HL-60/S4 (cell line): Measurements from ENCODE around the gene GPHA2.

ENCODE experiments used
- in situ Hi-C: fragments of 300-500 bp; cut with MboI; formaldehyde crosslinking; loops from 2 replicates; pipeline ENCODE4 v1.14.3; 2022; ENCODE audit warnings: low sequenced_read_pairs

The GPHA2 gene

GRCh38 chr11:64931290-64931689 is 4.4 kb downstream of the GPHA2 start:
- in situ Hi-C loops = no loop called here

- in situ Hi-C loops = no loop called here
Measured at GRCh38 chr11:64930340-64930739, 5.4 kb downstream of the GPHA2 start.

- in situ Hi-C loops = no loop called here
Measured at GRCh38 chr11:64929625-64930024, 6.1 kb downstream of the GPHA2 start.

DNA sequence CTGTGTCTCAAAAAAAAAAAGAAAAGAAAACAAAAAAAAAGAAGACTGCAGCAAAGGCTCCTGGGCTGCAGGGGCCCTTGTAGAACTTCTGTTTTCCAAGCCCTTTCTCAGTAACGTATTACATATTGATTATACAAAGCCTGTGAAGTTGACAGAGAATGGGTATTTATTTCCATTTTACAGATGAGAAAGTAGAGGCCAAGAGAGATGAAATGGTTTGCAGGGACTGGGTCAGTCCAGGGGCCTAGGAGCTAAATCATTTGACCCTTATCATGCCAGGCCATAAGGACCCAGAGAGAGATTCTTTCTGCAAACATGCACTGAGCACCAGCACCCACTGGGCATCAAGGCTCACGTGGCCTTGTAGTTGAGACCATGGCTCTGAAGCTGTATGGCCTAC is 6.7 kb downstream of the GPHA2 start:
- in situ Hi-C loops = no loop called here

GRCh38 chr11:64926689-64927088 is 9.0 kb downstream of the GPHA2 start:
- in situ Hi-C loops = no loop called here

DNA sequence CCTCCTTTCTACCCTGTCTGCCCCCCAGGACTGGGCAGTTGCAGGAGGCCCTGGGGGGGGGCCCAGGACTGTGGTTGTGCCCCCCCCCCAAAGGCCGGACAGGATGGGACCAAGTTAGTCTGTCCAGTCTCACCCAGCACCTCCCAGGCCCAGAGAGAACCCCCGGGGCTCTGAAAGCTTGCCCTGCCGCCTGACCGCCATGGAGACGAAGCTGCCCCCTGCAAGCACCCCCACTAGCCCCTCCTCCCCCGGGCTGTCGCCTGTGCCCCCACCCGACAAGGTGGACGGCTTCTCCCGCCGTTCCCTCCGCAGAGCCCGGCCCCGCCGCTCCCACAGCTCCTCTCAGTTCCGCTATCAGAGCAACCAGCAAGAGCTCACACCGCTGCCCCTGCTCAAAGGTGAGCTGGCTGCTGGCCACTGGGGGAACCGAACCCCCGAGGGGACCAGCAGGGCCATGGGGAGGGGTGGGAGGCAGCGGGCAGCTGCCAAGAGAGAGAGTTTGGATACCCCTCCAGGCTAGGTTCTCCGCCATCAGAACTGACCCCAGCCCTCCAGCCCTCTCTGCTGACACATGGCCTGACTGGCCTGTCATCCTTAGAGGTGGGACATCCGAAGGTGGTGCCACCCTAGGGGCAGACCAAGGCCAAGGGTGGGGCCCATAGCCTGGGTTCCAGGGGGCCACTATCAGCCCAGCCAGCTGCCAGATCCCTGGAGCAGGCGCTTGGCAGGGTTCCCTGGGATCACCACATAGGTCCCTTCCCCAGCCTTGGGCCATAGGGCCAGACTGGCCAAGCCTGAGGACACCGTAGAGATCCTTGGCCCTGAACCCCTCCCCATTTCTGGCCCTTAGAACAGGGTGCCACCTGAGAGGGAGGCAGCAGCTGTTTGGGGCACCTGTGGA is 9.9 kb downstream of the GPHA2 start:
- in situ Hi-C loops = no loop called here

- in situ Hi-C loops = no loop called here
Measured at GRCh38 chr11:64924910-64925284, 10.8 kb downstream of the GPHA2 start.

DNA sequence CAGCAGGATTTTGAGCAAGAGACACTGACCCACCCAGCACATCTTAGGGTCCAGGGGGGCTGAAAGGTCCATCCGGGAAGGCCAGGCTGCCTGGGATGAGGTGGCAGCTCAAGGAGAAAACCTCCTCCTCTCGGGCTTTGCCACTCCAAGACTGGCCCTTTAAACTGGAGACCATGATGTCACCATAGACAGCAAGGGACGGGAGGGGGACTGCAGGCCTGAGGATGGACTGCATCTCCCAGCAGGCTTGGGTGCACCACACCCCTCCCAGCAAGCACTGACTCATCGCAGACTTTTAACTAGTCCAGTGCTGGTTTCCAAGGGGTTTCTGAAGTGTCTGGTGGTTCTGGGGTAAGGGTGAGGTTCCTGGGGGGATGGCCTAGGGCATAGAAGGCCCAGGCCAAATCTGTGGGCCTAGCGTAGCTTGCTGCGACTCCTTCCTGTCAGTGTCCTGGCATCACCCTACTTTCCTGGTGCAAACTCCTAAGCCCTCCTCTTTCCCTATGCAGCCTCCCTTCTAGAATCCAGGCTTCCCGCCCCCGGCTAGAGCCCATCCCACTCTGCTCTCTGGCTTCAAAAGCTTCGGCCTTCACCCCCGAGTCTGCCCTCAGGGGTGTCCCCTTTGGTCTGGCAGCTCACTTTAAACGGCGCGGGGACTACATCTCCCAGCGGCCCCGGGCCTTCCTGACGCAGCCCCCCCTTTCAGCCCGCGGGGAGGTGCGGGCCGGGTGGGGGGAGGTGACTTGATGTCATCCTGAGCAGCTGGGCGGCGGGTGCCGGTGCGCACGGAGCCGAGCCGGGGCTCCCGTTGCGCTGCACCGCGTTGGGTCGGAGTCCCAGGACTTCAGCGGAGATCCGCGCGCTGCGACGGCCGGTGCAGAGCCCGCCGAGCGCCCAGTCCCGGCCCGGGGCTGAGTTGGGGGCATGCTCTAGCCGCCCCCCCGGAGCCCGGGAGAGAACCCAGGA is 11.5 kb downstream of the GPHA2 start, which contains the start of gene PPP2R5B:
Gene PPP2R5B, plus strand, starts transcription at position 746 of the 966 bp plus-strand sequence. CDS start 1,046 bp downstream, outside the sequence.
- in situ Hi-C loops = no loop called here

- in situ Hi-C loops = no loop called here
Measured at GRCh38 chr11:64923151-64923661, 12.5 kb downstream of the GPHA2 start.

DNA sequence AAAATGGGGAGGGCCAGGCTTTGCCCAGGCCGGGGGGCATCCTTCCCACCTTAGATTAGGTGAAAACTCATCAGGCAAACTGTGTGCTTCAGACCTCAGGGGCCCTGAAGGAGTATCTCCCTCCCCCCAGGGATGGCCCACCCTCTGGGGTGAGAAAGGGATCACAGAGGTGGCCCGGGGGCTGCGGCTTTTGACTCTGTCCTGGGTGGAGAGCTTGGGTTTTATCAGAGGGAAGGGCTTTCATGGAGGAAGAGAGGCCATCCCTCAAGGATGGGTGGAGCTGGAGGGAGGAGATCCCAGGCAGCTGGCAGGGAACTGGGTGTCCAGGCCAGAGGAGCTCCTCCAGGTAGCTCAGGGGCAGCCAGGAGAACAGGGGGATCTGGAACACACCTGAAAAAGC is 14.3 kb downstream of the GPHA2 start:
- in situ Hi-C loops = no loop called here

DNA sequence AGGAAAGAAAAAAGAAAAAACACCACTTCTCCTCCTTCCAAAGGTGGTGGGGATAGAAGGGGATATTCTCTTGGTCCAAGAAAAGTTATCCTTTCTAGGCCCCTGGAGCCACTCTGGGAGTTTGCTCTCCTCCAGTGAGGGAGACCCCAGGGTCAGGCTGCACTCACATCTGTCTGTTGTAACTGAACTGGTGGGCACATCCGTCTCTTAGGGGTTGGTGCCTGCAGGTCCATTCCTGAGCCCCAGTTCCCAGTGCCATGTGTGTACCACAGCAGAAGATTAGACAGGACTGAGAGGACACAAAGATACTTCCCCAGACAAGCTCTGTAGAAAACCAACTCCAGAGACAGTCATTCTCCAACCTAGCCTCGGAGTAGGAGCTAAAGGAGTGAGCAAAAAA is 15.6 kb downstream of the GPHA2 start:
- in situ Hi-C loops = no loop called here

DNA sequence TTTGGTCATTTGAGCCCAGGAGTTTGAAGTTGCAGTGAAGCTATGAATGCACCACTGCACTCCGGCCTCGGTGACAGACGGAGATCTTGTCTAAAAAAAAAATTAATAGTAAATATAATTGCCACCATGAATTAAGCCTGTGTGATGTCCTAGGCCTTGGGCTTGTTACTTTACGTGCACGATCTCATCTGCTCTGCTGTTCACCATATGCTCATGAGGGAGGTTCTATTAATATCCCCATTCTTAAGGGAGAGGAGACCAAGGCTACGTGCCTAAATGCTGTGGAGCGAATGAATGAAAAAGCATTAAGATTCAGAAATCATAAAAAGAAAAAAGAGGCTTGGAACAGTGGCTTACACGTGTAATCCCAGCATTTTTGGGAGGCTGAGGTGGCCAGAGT is 16.1 kb downstream of the GPHA2 start:
- in situ Hi-C loops = no loop called here

DNA sequence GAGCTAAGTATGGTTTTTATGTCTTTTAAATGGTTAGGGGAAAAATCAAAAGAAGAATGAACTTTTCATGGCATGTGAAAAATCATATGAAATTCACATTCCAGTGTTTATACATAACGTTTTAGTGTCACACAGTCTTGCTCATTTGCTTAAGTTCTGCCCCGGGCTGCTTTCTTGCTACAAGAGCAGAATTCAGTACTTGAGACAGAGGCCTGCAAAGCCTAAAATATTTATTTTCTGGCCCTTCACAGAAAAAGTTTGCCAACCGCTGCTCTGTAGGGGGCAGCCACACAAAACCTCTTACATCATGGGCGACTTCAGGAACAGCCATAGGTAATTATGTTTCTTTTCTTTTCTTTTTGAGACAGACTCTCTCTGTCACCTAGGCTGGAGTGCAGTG is 17.7 kb downstream of the GPHA2 start:
- in situ Hi-C loops = no loop called here

GRCh38 chr11:64917663-64917995 is 18.1 kb downstream of the GPHA2 start:
- in situ Hi-C loops = no loop called here

GRCh38 chr11:64916775-64917662 is 18.7 kb downstream of the GPHA2 start, which contains the start of gene ATG2A:
Gene ATG2A, minus strand, starts transcription at chr11:64917209. Its CDS starts 74 bp downstream, at chr11:64917135.
- in situ Hi-C loops = no loop called here

DNA sequence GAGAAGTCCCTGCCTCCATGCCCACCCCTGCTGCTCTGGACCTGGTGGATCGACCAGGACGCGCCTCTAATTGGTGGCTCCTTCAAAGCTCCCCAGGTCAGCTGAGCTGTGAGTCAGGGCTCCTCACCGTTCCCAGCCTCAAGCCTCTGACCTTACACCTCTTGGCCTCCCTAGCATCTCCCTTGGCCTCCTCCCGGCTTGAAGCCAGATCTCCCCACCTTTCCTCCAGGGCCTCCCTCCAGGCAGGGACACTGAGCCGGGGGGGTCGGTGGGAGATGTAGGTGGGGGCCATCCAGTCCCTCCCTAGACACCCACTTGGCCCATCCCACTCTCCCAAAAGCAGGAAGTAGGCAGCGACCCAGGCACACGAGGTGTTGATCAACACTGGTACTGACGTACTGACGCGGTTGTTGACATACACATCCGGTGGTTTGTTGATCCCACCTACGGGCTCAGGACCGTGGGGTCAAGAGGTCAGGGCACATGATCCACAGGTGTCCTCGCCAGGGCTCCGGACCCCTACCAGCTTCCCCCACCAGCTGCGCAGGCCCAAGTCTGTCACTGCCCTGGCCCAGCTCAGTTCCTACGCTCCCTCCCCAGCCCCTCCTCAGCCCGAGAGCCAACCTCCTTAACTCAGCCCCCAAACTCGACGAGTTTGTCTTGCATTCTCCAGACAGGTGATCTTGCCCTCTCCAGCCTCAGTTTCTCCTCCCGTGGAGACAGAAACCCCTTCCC is 19.5 kb downstream of the GPHA2 start:
- in situ Hi-C loops = no loop called here

DNA sequence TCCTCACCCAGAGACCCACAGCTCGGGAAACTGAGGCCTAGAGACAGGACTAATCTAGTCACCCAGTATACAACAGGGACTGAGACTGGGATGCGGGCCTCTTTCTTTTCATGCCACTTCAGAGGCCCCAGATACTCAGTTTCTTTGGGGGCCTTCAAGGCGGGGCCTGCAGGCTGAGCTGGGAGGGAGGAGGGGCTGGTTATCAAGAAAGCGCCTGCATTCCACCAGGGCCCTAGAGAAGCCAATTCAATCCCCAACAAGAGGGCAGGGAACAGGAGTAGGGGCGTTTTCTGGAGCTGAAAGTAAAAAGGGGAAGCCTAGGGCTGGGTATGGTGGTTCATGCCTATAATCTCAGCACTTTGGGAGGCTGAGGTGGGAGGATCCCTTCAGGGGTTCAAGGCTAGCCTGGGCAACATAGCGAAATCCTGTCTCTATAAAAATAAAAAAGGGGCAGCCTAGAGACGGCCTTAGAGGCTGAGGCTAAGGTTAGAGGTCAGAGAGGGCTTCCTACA is 20.3 kb downstream of the GPHA2 start:
- in situ Hi-C loops = no loop called here

GRCh38 chr11:64914123-64914522 is 21.6 kb downstream of the GPHA2 start:
- in situ Hi-C loops = no loop called here

DNA sequence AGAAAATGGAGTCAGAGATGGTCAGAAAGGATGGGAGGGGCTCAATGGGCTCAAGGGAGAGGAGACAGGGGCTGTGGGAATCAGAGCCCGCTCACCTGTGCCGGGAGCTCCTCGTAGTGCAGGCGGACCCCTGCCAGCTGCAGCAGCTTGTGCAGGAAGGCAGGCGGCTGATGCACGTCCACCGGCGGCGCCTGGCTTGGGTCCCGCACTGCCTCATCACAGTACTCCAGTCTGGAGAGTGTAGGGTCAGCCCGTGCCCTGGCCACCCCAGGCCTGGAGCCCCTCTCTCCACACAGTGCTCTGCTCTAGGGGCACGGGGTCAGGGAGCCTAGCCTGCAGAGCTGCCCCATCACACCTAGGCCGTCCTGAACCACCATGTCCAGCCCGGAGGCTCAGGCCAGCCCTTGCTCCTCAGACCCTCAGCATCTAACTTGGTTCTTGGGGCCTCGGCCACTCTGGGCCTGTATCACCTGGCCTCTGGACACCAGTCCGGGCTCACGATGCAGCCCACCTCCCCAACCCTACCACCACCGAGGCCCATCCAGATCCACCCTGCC is 22.4 kb downstream of the GPHA2 start:
- in situ Hi-C loops = no loop called here
